MV-4-11 (cell line): ENCODE measurements around the gene CDK5RAP2.

Experiments
- DNase-seq: peaks from one replicate; lab custom pipeline; 2025; lab: John Stamatoyannopoulos, UW

CDK5RAP2 gene

GRCh38 chr9:120436446-120436845, 143.5 kb downstream of the CDK5RAP2 start:
- DNase-seq = no peak

GRCh38 chr9:120435091-120435490, 144.9 kb downstream of the CDK5RAP2 start:
- DNase-seq = peak; percentile 41

GRCh38 chr9:120434532-120434931, 145.4 kb downstream of the CDK5RAP2 start:
- peak; percentile 16 for DNase-seq

GRCh38 chr9:120433701-120434100, 146.3 kb downstream of the CDK5RAP2 start:
- DNase-seq = no peak

GRCh38 chr9:120432600-120432999, 147.4 kb downstream of the CDK5RAP2 start:
- DNase-seq = no peak

GRCh38 chr9:120431268-120431667, 148.7 kb downstream of the CDK5RAP2 start:
- peak; percentile 68 for DNase-seq

GRCh38 chr9:120424248-120424647, 155.7 kb downstream of the CDK5RAP2 start:
- DNase-seq = no peak

- DNase-seq = no peak
Measured at GRCh38 chr9:120423812-120424211, 156.2 kb downstream of the CDK5RAP2 start.

GRCh38 chr9:120421977-120422376, 158.0 kb downstream of the CDK5RAP2 start:
- DNase-seq = no peak

- no peak for DNase-seq
Measured at GRCh38 chr9:120418315-120418714, 161.7 kb downstream of the CDK5RAP2 start.

- DNase-seq = no peak
Measured at GRCh38 chr9:120416781-120417427, 163.1 kb downstream of the CDK5RAP2 start.

- DNase-seq = no peak
Measured at GRCh38 chr9:120413121-120414048, 166.6 kb downstream of the CDK5RAP2 start.

GRCh38 chr9:120412425-120412951, 167.5 kb downstream of the CDK5RAP2 start:
- no peak for DNase-seq

GRCh38 chr9:120411862-120412424, 168.0 kb downstream of the CDK5RAP2 start:
- no peak for DNase-seq

- no peak for DNase-seq
Measured at GRCh38 chr9:120410925-120411501, 169.0 kb downstream of the CDK5RAP2 start.

- DNase-seq = no peak
Measured at GRCh38 chr9:120408680-120409258, 171.2 kb downstream of the CDK5RAP2 start.

GRCh38 chr9:120405860-120406259, 174.1 kb downstream of the CDK5RAP2 start:
- no peak for DNase-seq

- no peak for DNase-seq
Measured at GRCh38 chr9:120405134-120405533, 174.8 kb downstream of the CDK5RAP2 start.

GRCh38 chr9:120403543-120403856, 176.5 kb downstream of the CDK5RAP2 start:
- DNase-seq = no peak

- peak; percentile 91 for DNase-seq
Measured at GRCh38 chr9:120402741-120403542, 177.0 kb downstream of the CDK5RAP2 start.

- no peak for DNase-seq
Measured at GRCh38 chr9:120399940-120400339, 180.0 kb downstream of the CDK5RAP2 start.
